GM18907 (cell line): ENCODE measurements around the gene IL6ST.

Experiments used
- ATAC-seq: cut with Tn5 transposase; IDR thresholded peaks from one replicate; pipeline ENCODE4 v1.9.1; 2021; ENCODE audit warnings: mild to moderate bottlenecking, moderate library complexity; ENCODE audit not compliant: unreplicated experiment

The IL6ST gene

DNA sequence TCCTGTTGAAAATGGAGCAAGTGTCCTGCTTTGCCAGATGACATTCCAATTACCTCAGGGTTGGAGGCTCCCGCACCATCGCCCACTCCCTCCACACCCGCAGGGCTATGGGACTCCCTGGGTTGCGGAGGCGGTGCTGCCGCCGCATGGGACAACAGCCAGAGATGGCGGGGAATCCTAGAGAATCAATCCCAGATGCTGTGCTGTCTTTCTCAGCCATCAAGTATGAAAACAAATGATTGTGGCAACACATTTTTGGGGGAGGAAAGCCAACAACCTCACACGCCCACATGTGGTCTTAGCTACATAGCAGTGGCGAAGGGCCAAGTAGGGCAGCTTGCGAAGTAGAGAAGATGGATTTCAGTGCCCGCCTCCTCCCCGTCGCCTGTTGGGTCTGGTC is 96.9 kb downstream of the IL6ST start:
- ATAC-seq = no peak

DNA sequence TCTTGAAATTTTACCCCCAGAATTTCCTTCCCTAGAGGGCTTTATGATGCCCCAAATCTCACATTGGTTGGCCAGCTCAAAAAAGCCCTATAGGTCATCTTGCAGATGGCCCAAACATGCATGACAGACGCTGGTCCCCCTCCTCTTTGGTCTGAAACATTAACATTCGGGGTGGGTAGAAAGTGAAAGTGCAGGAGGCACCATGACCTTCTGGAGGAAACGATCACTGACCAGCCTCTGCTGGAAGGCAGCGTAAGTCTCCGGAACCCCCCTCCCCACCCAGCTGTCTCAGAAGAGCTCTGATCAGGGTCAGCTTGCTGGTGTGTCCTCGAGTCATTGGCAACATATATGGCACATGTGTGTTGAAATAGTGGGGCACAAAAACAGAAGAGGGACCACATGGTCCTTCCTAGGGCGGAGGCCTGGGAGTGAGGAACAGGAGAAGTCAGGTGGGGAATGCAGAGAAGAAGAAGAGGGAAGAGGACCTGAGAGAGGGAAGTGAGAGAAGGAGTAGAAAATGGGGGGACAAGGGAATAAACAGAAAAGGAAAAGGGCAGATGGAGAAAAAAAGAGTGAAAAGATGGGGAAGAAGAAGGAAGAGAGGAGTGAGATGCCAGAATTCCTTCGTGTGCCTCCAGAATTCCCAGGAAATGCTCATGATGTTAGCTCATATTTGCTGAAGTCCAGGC is 97.4 kb downstream of the IL6ST start:
- ATAC-seq = no peak

DNA sequence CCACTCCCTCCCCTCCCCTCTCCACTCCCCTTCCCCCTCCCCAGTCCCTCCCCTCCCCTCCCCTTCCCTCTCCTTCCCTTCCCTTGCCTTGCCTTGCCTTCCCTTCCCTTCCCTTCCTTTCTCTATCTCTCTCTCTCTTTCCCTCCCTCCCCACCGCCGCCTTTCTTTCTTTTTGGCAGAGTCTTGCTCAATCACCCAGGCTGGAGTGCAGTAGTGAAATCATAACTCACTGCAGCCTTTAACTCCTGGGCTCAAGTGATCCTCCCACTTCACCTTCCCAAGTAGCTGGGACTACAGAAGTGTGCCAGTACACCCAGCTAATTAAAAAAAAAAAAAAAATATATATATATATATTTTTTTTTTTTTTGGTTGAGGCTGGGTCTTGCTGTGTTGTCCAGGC is 98.1 kb downstream of the IL6ST start:
- ATAC-seq = no peak

DNA sequence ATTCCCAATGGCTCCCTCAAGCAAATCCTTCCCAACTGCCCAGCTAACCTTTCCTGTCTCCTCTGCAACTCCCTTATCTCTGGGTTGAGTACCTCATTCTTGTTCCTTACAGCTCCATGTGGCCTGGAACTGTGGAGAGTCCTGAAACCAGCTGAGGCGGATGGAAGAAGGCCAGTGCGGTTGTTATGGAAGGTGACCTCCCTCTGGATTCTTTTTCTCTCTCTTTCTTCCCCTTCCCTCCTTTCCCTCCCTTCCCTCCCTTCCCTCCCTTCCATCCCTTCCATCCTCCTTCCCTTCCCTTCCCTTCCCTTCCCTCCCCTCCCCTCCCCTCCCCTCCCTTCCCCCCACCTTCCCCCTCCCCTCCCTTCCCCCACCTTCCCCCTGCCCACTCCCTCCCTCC is 98.5 kb downstream of the IL6ST start:
- ATAC-seq = no peak

DNA sequence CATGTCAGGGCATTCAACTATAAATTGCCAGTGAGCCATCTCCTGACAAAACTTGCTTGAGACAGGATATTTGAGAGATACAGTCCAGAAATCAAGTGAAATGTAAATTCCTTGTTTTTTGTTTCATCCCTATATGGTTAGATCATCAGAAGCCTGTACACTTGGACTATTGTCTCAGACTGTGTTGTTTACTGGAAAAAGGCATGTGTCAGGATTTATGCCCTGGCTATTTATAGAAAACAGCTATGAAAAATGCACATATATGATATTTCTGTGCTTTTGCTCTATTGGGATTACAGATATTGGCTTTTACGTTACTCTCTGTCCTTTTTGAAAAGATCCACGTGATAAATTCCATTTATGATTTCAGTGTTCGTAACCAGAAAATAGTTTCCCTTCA is 99.4 kb downstream of the IL6ST start:
- no peak for ATAC-seq

DNA sequence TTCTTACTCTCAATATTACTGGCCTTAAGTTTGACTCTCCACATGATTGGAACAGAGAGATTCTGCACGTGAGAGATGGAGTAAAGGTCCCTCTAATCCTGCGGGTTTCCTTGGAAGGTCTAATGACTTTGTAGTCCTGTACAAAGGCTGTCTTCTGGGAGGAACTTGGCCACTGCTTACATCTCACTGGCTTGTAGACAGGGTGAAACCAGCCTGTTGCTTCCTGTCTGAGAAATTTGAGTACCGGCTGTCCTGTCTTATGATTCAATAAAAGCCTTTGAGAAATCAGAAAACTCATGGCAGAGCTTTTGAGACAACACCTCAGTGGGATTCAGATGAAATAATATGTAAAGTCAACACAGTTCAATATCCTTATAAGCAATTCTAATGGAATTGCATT is 100.6 kb downstream of the IL6ST start:
- peak; percentile 69 for ATAC-seq

DNA sequence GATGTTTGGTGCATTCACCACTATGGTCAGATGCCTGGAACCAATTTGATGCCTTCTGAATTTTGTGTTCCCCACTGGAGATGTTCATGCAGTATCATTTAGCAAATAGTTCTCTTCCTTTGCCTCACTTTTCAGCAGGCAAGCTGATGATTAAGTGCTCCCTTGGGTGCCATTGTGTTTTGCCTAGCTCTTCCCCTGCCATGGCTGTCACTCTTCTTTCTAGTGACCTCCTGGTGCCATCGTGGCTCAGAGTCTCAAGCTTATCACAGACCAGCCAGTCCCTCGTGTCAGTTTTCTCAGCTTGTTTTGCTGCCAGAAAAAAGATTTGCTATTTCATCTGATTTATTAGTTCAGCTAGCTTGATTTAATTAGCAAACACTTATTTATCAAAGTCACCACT is 102.3 kb downstream of the IL6ST start:
- no peak for ATAC-seq

DNA sequence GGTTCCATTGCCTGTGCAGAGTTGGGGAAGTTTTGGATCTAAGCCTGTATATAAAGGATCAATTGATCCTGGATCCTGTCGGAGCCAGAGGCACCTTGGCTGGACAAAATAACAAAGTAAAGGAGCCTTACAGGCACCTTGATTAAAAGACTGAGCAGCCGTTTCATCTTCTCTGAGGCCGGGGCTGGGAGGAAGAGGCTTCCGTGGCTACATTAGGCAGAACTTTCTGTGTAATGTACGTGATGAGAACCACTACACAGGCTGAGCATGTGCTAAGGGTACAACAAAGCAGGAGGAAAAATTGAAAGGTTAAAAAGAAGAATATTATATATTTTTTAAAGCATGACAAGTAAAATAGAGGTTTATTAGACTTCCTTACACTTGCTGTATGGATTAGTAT is 106.6 kb downstream of the IL6ST start:
- no peak for ATAC-seq

DNA sequence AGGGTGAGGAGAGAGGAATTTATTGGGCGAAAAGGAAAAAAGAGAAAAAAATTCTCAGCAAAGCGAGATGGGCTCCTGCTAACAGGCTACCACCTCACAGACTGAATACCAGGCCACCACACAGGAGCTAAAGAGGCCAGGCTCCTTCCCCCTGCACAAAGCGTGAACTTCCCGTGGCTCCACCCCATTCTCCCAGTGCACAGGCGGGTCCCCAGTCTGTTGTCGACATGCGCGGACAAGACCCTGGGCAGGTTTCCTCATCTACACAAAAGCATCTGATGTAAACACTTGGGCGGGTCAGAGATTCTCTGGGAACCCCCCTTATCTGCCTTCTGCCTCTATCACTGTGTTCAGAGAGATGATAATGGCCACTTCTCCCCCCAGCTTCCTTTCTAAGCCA is 109.4 kb downstream of the IL6ST start:
- no peak for ATAC-seq
